ENCODE data around the gene FAM161A.

DNA sequence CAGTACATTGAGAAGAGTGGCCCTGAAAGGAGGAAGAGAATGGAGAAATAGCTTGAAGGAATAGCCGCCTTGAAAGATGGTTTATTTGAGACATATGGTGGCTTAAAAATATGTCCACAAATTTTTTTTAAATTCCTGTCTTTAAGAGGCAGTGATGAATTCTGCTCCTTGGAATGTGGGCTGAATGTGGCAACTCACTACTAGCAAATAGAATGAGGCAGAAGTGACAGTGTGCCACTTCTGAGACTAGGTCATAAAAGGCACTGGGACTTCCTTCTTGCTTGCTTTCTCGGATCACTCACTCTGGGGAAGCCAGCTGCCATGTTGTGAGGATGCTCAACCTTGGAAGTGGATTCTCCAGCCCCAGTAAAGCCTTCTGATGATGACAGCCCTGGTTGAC lies 67.0 kb downstream of the FAM161A start:
- TF ChIP-seq, protein P1, sequence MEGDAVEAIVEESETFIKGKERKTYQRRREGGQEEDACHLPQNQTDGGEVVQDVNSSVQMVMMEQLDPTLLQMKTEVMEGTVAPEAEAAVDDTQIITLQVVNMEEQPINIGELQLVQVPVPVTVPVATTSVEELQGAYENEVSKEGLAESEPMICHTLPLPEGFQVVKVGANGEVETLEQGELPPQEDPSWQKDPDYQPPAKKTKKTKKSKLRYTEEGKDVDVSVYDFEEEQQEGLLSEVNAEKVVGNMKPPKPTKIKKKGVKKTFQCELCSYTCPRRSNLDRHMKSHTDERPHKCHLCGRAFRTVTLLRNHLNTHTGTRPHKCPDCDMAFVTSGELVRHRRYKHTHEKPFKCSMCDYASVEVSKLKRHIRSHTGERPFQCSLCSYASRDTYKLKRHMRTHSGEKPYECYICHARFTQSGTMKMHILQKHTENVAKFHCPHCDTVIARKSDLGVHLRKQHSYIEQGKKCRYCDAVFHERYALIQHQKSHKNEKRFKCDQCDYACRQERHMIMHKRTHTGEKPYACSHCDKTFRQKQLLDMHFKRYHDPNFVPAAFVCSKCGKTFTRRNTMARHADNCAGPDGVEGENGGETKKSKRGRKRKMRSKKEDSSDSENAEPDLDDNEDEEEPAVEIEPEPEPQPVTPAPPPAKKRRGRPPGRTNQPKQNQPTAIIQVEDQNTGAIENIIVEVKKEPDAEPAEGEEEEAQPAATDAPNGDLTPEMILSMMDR (IDR thresholded peaks at IDR 0.05), result no peak
- TF ChIP-seq POLR2A (IDR thresholded peaks at IDR 0.05), result no peak

Data from Peyer's patch (tissue), 4 donors.